Adipocyte (in vitro differentiated cells): ENCODE measurements around the gene CABP5.

Source experiments
- DNase-seq: peaks from one replicate; pipeline ENCODE4 v3.0.0-alpha.2; 2015; ENCODE audit warnings: low read depth
- H3K27me3 ChIP-seq: replicated peaks from 2 replicates; pipeline ENCODE4 v1.7.0; 2013; ENCODE audit warnings: mild to moderate bottlenecking, low read length, moderate library complexity; ENCODE audit not compliant: control insufficient read depth, insufficient read depth
- H3K36me3 ChIP-seq: 2 replicates; pipeline ENCODE4 v1.7.0; 2013; ENCODE audit warnings: low read length, mild to moderate bottlenecking, moderate library complexity; ENCODE audit not compliant: control insufficient read depth, insufficient read depth, severe bottlenecking
- H3K4me1 ChIP-seq: 2 replicates; pipeline ENCODE4 v1.7.0; 2013; ENCODE audit warnings: mild to moderate bottlenecking, low read length, moderate library complexity; ENCODE audit not compliant: control insufficient read depth, insufficient read depth
- H3K4me3 ChIP-seq: 2 replicates; pipeline ENCODE4 v1.7.0; 2013; ENCODE audit warnings: mild to moderate bottlenecking, low read length, moderate library complexity
- H3K9ac ChIP-seq: 2 replicates; pipeline ENCODE4 v1.7.0; 2013; ENCODE audit warnings: mild to moderate bottlenecking, low read length, moderate library complexity
- H3K9me3 ChIP-seq: 2 replicates; pipeline ENCODE4 v1.7.0; 2013; ENCODE audit warnings: mild to moderate bottlenecking, low read length, moderate library complexity; ENCODE audit not compliant: control insufficient read depth

The CABP5 gene

GRCh38 chr19:48029431-48029830 lies 14.4 kb downstream of the CABP5 start:
- no peak for DNase-seq
- Histone ChIP-seq H3K27me3 (peaks cover 24% of the 10 kb centered on the region), H3K36me3 (no peaks in the 10 kb centered on the region), H3K9ac (no peak overlapping the region), H3K9me3 (no peaks in the 10 kb centered on the region), H3K4me3 (no peak overlapping the region), H3K4me1 (no peaks in the 10 kb centered on the region)

- Histone ChIP-seq H3K9me3 (no peaks in the 10 kb centered on the region), H3K9ac (no peak overlapping the region), H3K27me3 (peaks cover 22% of the 10 kb centered on the region), H3K4me3 (no peak overlapping the region), H3K36me3 (no peaks in the 10 kb centered on the region), H3K4me1 (no peaks in the 10 kb centered on the region)
- no peak for DNase-seq
Observed at GRCh38 chr19:48025480-48025879, 18.4 kb downstream of the CABP5 start.

GRCh38 chr19:48023518-48023917 lies 20.4 kb downstream of the CABP5 start:
- Histone ChIP-seq H3K4me3 (no peak overlapping the region), H3K9ac (no peak overlapping the region), H3K36me3 (no peaks in the 10 kb centered on the region), H3K9me3 (no peaks in the 10 kb centered on the region), H3K4me1 (no peaks in the 10 kb centered on the region), H3K27me3 (peaks cover 23% of the 10 kb centered on the region)
- no peak for DNase-seq

- peaks cover 23% of the 10 kb centered on the region for H3K27me3 ChIP-seq
- DNase-seq = no peak
- no peaks in the 10 kb centered on the region for H3K9me3 ChIP-seq
- H3K36me3 ChIP-seq = no peaks in the 10 kb centered on the region
- H3K4me1 ChIP-seq = no peaks in the 10 kb centered on the region
- no peak overlapping the region for H3K9ac ChIP-seq
- H3K4me3 ChIP-seq = no peak overlapping the region
Observed at GRCh38 chr19:48023011-48023410, 20.9 kb downstream of the CABP5 start.

- Histone ChIP-seq H3K36me3 (no peaks in the 10 kb centered on the region), H3K27me3 (peaks cover 18% of the 10 kb centered on the region), H3K4me1 (no peaks in the 10 kb centered on the region), H3K4me3 (no peak overlapping the region), H3K9me3 (peaks cover 4% of the 10 kb centered on the region), H3K9ac (no peak overlapping the region)
- DNase-seq = no peak
Observed at GRCh38 chr19:48020686-48021085, 23.2 kb downstream of the CABP5 start.

- Histone ChIP-seq H3K9ac (no peak overlapping the region), H3K4me3 (no peak overlapping the region)
- DNase-seq = no peak
Observed at GRCh38 chr19:48010932-48011758, 32.7 kb downstream of the CABP5 start.

GRCh38 chr19:48006762-48007161 lies 37.1 kb downstream of the CABP5 start:
- no peaks in the 10 kb centered on the region for H3K4me1 ChIP-seq
- DNase-seq = no peak
- no peaks in the 10 kb centered on the region for H3K36me3 ChIP-seq
- peaks cover 10% of the 10 kb centered on the region for H3K27me3 ChIP-seq
- peaks cover 7% of the 10 kb centered on the region for H3K9me3 ChIP-seq
- no peak overlapping the region for H3K9ac ChIP-seq
- H3K4me3 ChIP-seq = no peak overlapping the region

More at GRCh38 chr19:48010932-48011758, 32.7 kb downstream of the CABP5 start:
- Histone ChIP-seq H3K4me1 (no peaks in the 10 kb centered on the region), H3K9me3 (peaks cover 12% of the 10 kb centered on the region), H3K27me3 (peaks cover 8% of the 10 kb centered on the region), H3K36me3 (no peaks in the 10 kb centered on the region)

- DNase-seq = no peak
- Histone ChIP-seq H3K9ac (no peak overlapping the region), H3K27me3 (peaks cover 10% of the 10 kb centered on the region), H3K4me3 (no peak overlapping the region), H3K36me3 (no peaks in the 10 kb centered on the region), H3K9me3 (peaks cover 4% of the 10 kb centered on the region), H3K4me1 (no peaks in the 10 kb centered on the region)
Observed at GRCh38 chr19:48004236-48004635, 39.6 kb downstream of the CABP5 start.

- Histone ChIP-seq H3K27me3 (peaks cover 10% of the 10 kb centered on the region), H3K9ac (no peak overlapping the region), H3K9me3 (peaks cover 4% of the 10 kb centered on the region), H3K36me3 (no peaks in the 10 kb centered on the region), H3K4me3 (no peak overlapping the region), H3K4me1 (no peaks in the 10 kb centered on the region)
- no peak for DNase-seq
Observed at GRCh38 chr19:48000846-48001245, 43.0 kb downstream of the CABP5 start.

- Histone ChIP-seq H3K4me3 (no peak overlapping the region), H3K9me3 (peaks cover 4% of the 10 kb centered on the region), H3K27me3 (peaks cover 17% of the 10 kb centered on the region), H3K9ac (no peak overlapping the region), H3K36me3 (no peaks in the 10 kb centered on the region), H3K4me1 (no peaks in the 10 kb centered on the region)
- DNase-seq = no peak
Observed at GRCh38 chr19:47998800-47999199, 45.1 kb downstream of the CABP5 start.

GRCh38 chr19:47996230-47996727 lies 47.6 kb downstream of the CABP5 start:
- Histone ChIP-seq H3K4me1 (no peaks in the 10 kb centered on the region), H3K9me3 (peaks cover 4% of the 10 kb centered on the region), H3K9ac (no peak overlapping the region), H3K27me3 (peaks cover 18% of the 10 kb centered on the region), H3K4me3 (no peak overlapping the region), H3K36me3 (no peaks in the 10 kb centered on the region)
- DNase-seq = no peak
